ENCODE results near the gene CNKSR3. TPM values are rescaled to one million over a fixed set of nuclear protein-coding genes. Genes with fewer than 3 reads are reported as not detected.

CNKSR3 gene
- polyA plus RNA-seq, 3 donors = not detected

GRCh38 chr6:154491567-154492470, 18.7 kb downstream of the CNKSR3 start:
- Histone ChIP-seq H3K4me3 (replicated peaks in 1 of 3; ENCODE audit: low read depth in 2 of 3, low read length in 3 of 3) (no peak overlapping the region), H3K4me2 (replicated peaks; ENCODE audit: extremely low read depth, low read length, poor library complexity, severe bottlenecking) (no peak overlapping the region), H3K9ac (ENCODE audit: insufficient read depth, low read length, poor library complexity, severe bottlenecking) (no peak overlapping the region), H3K79me2 (ENCODE audit: insufficient read depth, low read length) (no peaks in the 10 kb centered on the region), H3K36me3 (replicated peaks in 1 of 2; ENCODE audit: control insufficient read depth in 1 of 2, insufficient read depth in 2 of 2, low read length in 2 of 2) (no peaks in the 10 kb centered on the region), H4K20me1 (ENCODE audit: insufficient read depth, low read length) (no peaks in the 10 kb centered on the region), H3K9me3 (replicated peaks in 1 of 2; ENCODE audit: control insufficient read depth in 1 of 2, insufficient read depth in 1 of 2, low read length in 2 of 2) (no peaks in the 10 kb centered on the region), H3K27me3 (ENCODE audit: control insufficient read depth in 2 of 2, insufficient read depth in 2 of 2, low read length in 2 of 2) (no peaks in the 10 kb centered on the region), H3K4me1 (ENCODE audit: control insufficient read depth in 1 of 2, insufficient read depth in 2 of 2, low read length in 2 of 2) (no peaks in the 10 kb centered on the region), H3K27ac (ENCODE audit: low read depth in 1 of 2, low read length in 2 of 2) (no peak overlapping the region), H2AFZ (ENCODE audit: insufficient read depth, low read depth, low read length, poor library complexity, severe bottlenecking) (no peak overlapping the region)
- DNase-seq = no peak
- intact Hi-C loops (cut with micrococcal nuclease) = no loop called here
- no peaks in the 10 kb centered on the region for H3K9me3 Mint-ChIP-seq
- no peak overlapping the region for H3K4me3 Mint-ChIP-seq
- H3K27ac Mint-ChIP-seq = no peak overlapping the region
- H3K27me3 Mint-ChIP-seq (ENCODE audit: low read depth in 3 of 3) = no peaks in the 10 kb centered on the region
- TF ChIP-seq, protein P1, sequence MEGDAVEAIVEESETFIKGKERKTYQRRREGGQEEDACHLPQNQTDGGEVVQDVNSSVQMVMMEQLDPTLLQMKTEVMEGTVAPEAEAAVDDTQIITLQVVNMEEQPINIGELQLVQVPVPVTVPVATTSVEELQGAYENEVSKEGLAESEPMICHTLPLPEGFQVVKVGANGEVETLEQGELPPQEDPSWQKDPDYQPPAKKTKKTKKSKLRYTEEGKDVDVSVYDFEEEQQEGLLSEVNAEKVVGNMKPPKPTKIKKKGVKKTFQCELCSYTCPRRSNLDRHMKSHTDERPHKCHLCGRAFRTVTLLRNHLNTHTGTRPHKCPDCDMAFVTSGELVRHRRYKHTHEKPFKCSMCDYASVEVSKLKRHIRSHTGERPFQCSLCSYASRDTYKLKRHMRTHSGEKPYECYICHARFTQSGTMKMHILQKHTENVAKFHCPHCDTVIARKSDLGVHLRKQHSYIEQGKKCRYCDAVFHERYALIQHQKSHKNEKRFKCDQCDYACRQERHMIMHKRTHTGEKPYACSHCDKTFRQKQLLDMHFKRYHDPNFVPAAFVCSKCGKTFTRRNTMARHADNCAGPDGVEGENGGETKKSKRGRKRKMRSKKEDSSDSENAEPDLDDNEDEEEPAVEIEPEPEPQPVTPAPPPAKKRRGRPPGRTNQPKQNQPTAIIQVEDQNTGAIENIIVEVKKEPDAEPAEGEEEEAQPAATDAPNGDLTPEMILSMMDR (IDR thresholded peaks at IDR 0.05) = no peak
- no peaks in the 10 kb centered on the region for H3K4me1 Mint-ChIP-seq
- H3K36me3 Mint-ChIP-seq = no peaks in the 10 kb centered on the region
- 90% methylated on average over 4 of the region's 5 CpGs for WGBS (ENCODE audit: insufficient coverage)

DNA sequence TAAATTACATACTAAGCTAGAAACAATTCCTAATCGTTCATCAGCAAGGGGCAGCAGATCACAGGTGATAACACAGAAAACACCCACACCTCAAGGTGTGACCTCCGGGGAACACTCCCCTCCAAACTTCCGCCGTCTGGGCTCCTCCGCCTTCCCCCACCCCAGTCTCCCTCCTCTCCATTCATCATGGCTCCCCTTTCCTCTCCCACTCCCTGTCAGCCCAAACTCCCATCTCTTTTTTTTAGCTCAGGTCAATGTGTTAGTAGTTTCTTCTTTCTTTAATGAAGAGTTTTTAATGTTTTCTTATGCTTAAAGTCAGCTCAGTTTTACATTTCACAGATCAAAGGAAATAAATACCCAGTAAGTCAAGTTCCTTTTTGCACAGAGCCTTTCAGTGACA, 20.7 kb downstream of the CNKSR3 start:
- no peaks in the 10 kb centered on the region for H4K20me1 ChIP-seq (ENCODE audit: insufficient read depth, low read length)
- no peak overlapping the region for H3K4me3 Mint-ChIP-seq
- H3K4me1 Mint-ChIP-seq = no peaks in the 10 kb centered on the region
- no peaks in the 10 kb centered on the region for H3K79me2 ChIP-seq (ENCODE audit: insufficient read depth, low read length)
- no peaks in the 10 kb centered on the region for H3K4me1 ChIP-seq (ENCODE audit: control insufficient read depth in 1 of 2, insufficient read depth in 2 of 2, low read length in 2 of 2)
- H3K27ac Mint-ChIP-seq = peak overlapping the region in 1 of 7 donors; percentile 81
- WGBS (ENCODE audit: insufficient coverage) = 93% methylated on average over 5 of the region's 5 CpGs
- no peaks in the 10 kb centered on the region for H3K9me3 ChIP-seq (replicated peaks in 1 of 2; ENCODE audit: control insufficient read depth in 1 of 2, insufficient read depth in 1 of 2, low read length in 2 of 2)
- H3K36me3 Mint-ChIP-seq = no peaks in the 10 kb centered on the region
- no peak for DNase-seq
- no peak overlapping the region for H2AFZ ChIP-seq (ENCODE audit: insufficient read depth, low read depth, low read length, poor library complexity, severe bottlenecking)
- H3K27me3 ChIP-seq (ENCODE audit: control insufficient read depth in 2 of 2, insufficient read depth in 2 of 2, low read length in 2 of 2) = no peaks in the 10 kb centered on the region
- no peak overlapping the region for H3K4me3 ChIP-seq (replicated peaks in 1 of 3; ENCODE audit: low read depth in 2 of 3, low read length in 3 of 3)
- H3K27ac ChIP-seq (ENCODE audit: low read depth in 1 of 2, low read length in 2 of 2) = no peak overlapping the region
- intact Hi-C loops (cut with micrococcal nuclease) = no loop called here
- no peaks in the 10 kb centered on the region for H3K9me3 Mint-ChIP-seq
- no peak overlapping the region for H3K4me2 ChIP-seq (replicated peaks; ENCODE audit: extremely low read depth, low read length, poor library complexity, severe bottlenecking)
- H3K27me3 Mint-ChIP-seq (ENCODE audit: low read depth in 3 of 3) = no peaks in the 10 kb centered on the region
- H3K36me3 ChIP-seq (replicated peaks in 1 of 2; ENCODE audit: control insufficient read depth in 1 of 2, insufficient read depth in 2 of 2, low read length in 2 of 2) = no peaks in the 10 kb centered on the region
- TF ChIP-seq, protein P1 (IDR thresholded peaks at IDR 0.05) = no peak
- no peak overlapping the region for H3K9ac ChIP-seq (ENCODE audit: insufficient read depth, low read length, poor library complexity, severe bottlenecking)

Measured in CD14-positive monocyte (primary cell).